ENCODE results near the gene MAML2. TPM values are rescaled to one million over a fixed set of nuclear protein-coding genes. Genes with fewer than 3 reads are reported as not detected.

The MAML2 gene
- total RNA-seq, 1 donor from 2014 or later: 11.9 TPM

DNA sequence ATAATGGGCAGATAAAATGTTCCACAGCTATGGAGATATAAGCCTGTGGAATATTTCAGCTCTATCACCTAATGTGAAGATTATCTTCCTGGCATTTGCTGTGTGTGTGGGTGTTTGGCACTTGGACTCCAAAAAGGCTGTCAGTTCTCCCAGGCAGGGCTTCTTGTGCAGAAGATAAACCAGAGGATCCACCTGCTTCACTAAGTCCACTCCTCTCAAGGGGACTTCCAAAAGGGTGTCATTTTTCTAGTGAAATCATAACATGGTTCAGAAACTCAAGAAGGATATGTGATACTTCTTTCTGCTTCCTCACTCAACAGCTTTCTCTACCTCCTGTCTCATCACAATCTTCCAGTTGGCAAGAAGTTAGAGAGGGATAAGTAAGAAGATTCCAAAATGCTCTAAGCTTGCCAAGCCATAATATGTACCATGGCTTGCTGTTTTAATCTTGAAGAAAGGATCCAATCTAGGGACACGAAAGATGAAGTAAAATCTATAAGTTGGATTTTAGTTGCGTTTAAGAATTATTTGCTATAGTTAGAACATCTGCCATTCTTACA is 212.9 kb downstream of the MAML2 start:
- Mint-ChIP-seq H3K9me3 (peaks cover 11% of the 10 kb centered on the region), H3K4me3 (no peak overlapping the region), H3K4me1 (peaks cover 33% of the 10 kb centered on the region), H3K27me3 (no peaks in the 10 kb centered on the region), H3K36me3 (ENCODE audit: low read depth) (peaks cover 31% of the 10 kb centered on the region), H3K27ac (peak overlapping the region; percentile 78)
- intact Hi-C loops (cut with micrococcal nuclease): no loop called here
- DNase-seq: no peak

DNA sequence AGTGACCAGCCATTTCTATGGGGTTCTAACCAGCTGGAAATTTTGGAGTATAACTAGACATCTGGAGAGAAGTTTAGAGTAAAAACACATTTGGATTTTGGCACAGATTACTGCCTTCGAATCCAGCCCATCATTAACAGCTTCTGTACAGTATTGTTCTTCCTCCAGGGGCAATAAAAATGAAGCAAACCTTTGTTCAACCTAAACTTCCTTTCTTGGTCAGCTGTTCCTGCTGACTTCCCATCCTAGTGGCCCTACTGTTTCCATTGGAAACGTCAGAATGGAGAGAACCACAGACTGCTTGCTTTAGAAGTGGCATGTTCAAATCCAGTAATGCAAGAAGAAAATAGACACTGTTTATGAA is 215.4 kb downstream of the MAML2 start:
- H3K27ac Mint-ChIP-seq: peak overlapping the region; percentile 22
- intact Hi-C loops (cut with micrococcal nuclease): no loop called here
- H3K4me1 Mint-ChIP-seq: peaks cover 35% of the 10 kb centered on the region
- no peak for DNase-seq
- peaks cover 11% of the 10 kb centered on the region for H3K9me3 Mint-ChIP-seq
- peaks cover 28% of the 10 kb centered on the region for H3K36me3 Mint-ChIP-seq (ENCODE audit: low read depth)
- no peak overlapping the region for H3K4me3 Mint-ChIP-seq
- no peaks in the 10 kb centered on the region for H3K27me3 Mint-ChIP-seq

DNA sequence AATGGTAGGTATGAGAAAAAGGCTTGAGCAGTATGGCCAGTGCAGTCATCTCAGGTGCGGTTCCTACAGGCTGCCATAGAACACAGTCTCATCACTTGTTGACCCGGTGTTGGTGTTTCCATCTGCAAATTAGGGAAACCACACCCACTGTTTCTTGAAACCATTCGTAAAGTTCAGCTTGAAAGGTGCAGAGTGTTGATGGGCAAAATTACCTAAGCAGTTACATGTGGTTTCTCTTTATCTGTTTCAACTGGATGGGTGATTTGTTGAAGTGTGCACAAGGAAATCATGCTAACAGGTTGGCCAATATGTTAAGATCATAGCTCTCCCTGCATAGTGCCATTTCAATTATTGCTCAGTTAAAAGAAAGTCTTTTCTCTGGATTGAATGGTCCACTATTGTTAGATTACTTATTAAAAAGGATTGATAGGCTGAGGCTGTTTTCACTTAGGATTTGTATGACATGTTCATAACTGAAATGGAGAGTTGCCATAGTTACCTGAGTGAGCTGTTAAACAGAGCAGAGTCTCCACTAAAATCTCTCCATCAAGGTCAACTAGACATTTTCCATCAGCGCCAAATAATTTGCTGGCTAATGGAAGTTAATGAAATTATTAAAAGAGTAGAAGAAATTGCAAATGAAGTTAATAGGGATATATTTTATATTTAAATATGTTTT is 215.9 kb downstream of the MAML2 start:
- no peak overlapping the region for H3K4me3 Mint-ChIP-seq
- DNase-seq: no peak

DNA sequence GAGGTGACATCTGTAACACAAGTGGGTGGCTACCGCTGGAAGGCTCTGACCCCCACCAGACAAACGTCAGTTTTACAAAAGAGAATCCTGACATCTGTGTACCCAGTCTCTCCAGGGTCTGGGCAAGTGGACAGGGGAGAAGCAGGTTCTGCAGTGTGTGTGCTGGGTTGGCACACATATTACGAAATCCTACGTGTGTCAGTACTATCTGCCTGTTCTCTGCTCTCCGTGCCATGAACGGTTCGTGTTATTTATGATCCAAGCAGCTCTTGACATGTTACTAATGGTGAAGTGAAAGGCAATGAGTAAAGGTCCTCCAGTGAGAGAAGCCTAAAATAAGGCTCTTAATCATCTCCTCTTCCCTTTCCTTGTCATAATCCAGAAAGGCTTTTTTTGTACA is 217.6 kb downstream of the MAML2 start:
- H3K9me3 Mint-ChIP-seq: peaks cover 11% of the 10 kb centered on the region
- H3K27ac Mint-ChIP-seq: no peak overlapping the region
- H3K36me3 Mint-ChIP-seq (ENCODE audit: low read depth): peaks cover 26% of the 10 kb centered on the region
- intact Hi-C loops (cut with micrococcal nuclease): no loop called here
- peaks cover 28% of the 10 kb centered on the region for H3K4me1 Mint-ChIP-seq
- no peak overlapping the region for H3K4me3 Mint-ChIP-seq
- H3K27me3 Mint-ChIP-seq: no peaks in the 10 kb centered on the region
- DNase-seq: no peak

More for the DNA sequence above, 215.9 kb downstream of the MAML2 start:
- intact Hi-C loops (cut with micrococcal nuclease): no loop called here
- no peaks in the 10 kb centered on the region for H3K27me3 Mint-ChIP-seq
- H3K9me3 Mint-ChIP-seq: peaks cover 11% of the 10 kb centered on the region
- H3K36me3 Mint-ChIP-seq (ENCODE audit: low read depth): peaks cover 28% of the 10 kb centered on the region
- H3K4me1 Mint-ChIP-seq: peaks cover 31% of the 10 kb centered on the region
- H3K27ac Mint-ChIP-seq: no peak overlapping the region

DNA sequence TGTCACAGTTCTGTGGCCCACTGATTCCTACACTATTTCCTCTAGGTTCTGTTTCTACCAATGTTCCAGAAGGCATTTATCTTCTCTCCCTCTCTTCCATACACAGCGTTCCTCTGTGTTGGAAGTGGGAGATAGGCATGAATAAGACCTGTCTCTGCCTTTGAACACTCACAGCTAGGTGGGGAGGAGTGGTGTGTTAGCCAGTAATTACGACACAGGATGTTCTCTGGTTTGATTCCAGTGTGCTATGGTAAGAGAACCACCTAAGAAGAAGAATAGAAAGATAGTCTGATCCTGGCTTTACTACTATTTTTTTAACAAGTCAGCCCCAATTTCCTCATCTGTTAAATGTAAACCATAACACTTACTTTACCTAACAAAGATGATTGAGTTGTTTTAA is 218.8 kb downstream of the MAML2 start:
- intact Hi-C loops (cut with micrococcal nuclease): no loop called here
- H3K27ac Mint-ChIP-seq: no peak overlapping the region
- peaks cover 20% of the 10 kb centered on the region for H3K36me3 Mint-ChIP-seq (ENCODE audit: low read depth)
- no peaks in the 10 kb centered on the region for H3K27me3 Mint-ChIP-seq
- peaks cover 20% of the 10 kb centered on the region for H3K4me1 Mint-ChIP-seq
- H3K4me3 Mint-ChIP-seq: no peak overlapping the region
- no peak for DNase-seq
- peaks cover 11% of the 10 kb centered on the region for H3K9me3 Mint-ChIP-seq

DNA sequence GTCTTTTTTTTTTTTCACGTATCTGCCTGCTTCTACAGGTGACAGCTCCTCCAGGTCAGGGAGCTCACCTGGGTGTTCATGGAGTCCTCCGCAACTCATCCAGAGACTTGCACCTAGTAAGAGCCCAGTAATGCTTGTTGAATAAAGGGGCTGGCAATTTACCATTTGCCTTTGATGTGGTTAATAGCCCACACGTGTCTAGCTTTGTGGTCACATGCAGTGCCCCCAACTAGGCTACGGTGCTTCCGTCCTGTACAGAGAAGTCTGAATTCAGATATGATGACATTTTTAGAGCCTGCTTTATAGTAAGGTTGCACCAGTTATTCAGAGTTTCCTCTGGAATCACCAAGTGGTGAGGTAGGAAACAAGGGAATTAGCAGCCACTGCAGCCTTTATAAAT is 219.7 kb downstream of the MAML2 start:
- H3K27me3 Mint-ChIP-seq: no peaks in the 10 kb centered on the region
- H3K36me3 Mint-ChIP-seq (ENCODE audit: low read depth): peaks cover 14% of the 10 kb centered on the region
- no peak for DNase-seq
- no peak overlapping the region for H3K4me3 Mint-ChIP-seq
- H3K4me1 Mint-ChIP-seq: peaks cover 19% of the 10 kb centered on the region
- intact Hi-C loops (cut with micrococcal nuclease): no loop called here
- peaks cover 4% of the 10 kb centered on the region for H3K9me3 Mint-ChIP-seq
- no peak overlapping the region for H3K27ac Mint-ChIP-seq

DNA sequence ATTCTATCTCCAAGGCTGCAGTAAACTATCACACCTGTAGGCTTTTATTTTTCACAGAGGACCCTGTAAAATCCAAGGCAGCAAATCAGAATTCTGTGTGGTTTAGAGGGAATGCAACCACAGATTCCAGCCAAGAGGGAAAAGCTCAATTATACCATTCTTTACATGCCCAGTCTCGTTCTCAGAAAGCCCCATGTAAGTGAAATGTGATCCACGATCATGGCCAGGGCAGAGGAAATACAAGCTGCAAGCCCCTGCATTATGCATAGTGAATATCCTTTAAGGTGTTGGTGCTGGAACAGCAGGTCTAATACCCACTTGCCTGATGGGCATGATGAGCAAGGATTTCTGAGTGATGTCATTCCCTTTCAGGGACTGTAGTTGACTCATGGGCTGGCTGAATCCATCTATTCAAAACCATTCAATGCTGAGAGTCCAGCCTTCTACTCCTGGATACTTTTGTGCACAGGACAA is 220.4 kb downstream of the MAML2 start:
- peaks cover 18% of the 10 kb centered on the region for H3K4me1 Mint-ChIP-seq
- no peak overlapping the region for H3K27ac Mint-ChIP-seq
- peaks cover 14% of the 10 kb centered on the region for H3K36me3 Mint-ChIP-seq (ENCODE audit: low read depth)
- H3K4me3 Mint-ChIP-seq: no peak overlapping the region
- intact Hi-C loops (cut with micrococcal nuclease): no loop called here
- DNase-seq: no peak
- H3K27me3 Mint-ChIP-seq: no peaks in the 10 kb centered on the region
- H3K9me3 Mint-ChIP-seq: peaks cover 4% of the 10 kb centered on the region

DNA sequence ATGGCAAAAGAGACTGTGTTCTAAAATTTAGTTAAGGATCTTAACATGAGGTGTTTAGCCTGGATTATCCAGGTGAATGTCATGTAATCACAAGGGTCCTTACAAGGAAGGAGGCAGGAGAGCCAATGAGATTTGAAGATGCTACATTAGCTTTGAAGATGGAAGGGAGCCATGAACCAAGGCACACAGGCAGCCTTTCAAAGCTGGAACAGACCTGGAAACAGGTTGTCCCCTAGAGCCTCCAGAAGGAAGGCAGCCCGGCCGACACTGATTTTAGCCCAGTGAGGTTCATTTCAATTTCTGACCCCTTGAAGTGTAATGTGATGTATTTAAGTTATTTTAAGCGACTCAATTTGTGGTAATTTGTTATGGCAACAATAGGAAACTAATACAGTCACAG is 223.8 kb downstream of the MAML2 start:
- peaks cover 15% of the 10 kb centered on the region for H3K36me3 Mint-ChIP-seq (ENCODE audit: low read depth)
- peaks cover 6% of the 10 kb centered on the region for H3K9me3 Mint-ChIP-seq
- H3K4me1 Mint-ChIP-seq: peaks cover 7% of the 10 kb centered on the region
- intact Hi-C loops (cut with micrococcal nuclease): no loop called here
- DNase-seq: no peak
- no peak overlapping the region for H3K4me3 Mint-ChIP-seq
- H3K27ac Mint-ChIP-seq: no peak overlapping the region
- H3K27me3 Mint-ChIP-seq: no peaks in the 10 kb centered on the region

DNA sequence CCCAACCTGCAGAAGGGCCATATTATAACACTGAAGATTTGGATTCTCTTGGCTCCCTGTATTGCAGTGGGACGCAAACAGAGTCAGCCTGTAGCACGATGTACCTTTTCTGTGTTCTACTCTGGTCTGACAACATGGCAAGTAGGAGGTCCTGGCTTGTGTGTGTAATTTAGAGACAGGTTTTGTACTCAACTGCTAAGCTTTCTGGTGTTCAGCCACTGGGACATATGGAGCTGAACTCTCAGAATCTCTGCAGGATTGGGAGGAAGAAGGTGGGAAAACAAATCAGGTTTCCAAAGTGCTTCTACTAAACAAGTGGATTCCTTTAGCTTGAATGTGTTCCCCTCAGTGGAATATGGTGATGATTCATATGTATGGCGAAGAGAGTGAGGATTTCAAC is 226.6 kb downstream of the MAML2 start:
- H3K4me3 Mint-ChIP-seq: no peak overlapping the region
- intact Hi-C loops (cut with micrococcal nuclease): no loop called here
- DNase-seq: no peak
- no peak overlapping the region for H3K27ac Mint-ChIP-seq
- H3K4me1 Mint-ChIP-seq: peaks cover 17% of the 10 kb centered on the region
- peaks cover 17% of the 10 kb centered on the region for H3K36me3 Mint-ChIP-seq (ENCODE audit: low read depth)
- H3K9me3 Mint-ChIP-seq: peaks cover 6% of the 10 kb centered on the region
- no peaks in the 10 kb centered on the region for H3K27me3 Mint-ChIP-seq

DNA sequence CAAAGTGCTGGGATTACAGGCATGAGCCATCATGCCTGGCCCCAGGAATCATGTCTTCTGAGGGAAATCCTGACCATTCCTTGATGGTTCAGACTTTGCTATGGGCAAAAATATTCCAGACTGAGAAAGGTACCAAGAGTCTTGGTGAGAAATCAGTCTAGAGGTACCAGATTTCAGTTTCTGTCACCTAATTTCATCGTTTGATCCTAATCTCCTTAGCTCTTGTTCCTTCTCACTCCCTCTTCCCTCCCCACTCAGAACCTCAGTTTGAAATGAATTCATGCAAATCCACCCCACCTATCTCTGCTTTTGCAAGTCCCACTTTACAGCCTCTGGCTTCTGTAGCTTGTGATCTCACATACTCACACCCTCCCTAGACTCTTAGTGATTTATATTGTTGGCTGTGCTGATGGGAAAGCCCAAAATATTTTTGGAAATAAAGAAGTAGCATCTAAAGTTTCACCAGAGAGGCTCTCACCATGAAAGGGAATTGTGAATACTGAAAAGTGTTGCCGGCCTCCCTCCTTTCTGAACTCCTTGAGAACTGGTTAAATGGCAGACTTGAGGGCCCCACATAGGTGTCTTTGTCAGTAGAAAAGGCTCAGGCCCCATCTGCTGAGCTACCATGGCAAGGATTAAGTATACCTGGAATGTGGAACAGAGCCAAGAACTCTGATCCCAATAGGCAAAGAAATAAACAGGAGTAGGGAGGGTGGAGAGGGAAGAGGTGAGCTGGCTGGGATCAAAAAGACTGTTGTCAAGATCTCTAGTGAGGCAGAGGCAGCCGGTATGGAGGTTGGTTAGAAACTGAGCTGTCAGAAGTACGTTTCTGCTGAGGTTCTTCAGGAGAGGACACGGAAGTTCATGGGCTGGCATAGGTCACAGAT is 228.6 kb downstream of the MAML2 start:
- Mint-ChIP-seq H3K4me3 (no peak overlapping the region), H3K4me1 (peaks cover 21% of the 10 kb centered on the region)
- intact Hi-C loops (cut with micrococcal nuclease): loop anchor here (5.0 kb wide), 1 partner anchor 37 kb away; no protein-coding TSS in a partner anchor

DNA sequence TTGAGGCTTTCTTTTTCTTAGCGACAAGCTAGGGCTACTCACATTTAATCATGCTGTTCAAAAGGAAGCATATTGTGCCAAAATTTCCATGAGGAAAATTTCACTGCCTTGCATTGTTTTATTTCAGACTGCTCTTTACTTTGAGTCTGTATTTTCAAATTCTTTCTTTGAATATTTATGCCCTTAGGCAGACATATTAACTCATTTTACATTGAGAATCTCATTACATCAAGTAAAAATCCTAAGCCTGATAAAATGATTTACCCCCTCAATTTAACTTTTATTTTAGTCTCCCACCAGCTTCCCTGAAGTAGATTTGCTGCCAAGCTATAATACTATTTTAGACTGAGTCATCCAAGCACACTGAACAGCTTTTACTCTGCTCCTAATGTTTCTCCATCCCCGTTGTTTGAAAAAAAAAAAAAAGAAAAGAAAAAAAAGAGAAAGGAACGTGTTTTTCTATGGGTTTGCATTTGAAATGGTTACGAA is 229.8 kb downstream of the MAML2 start:
- no peak for DNase-seq
- Mint-ChIP-seq H3K4me1 (peaks cover 21% of the 10 kb centered on the region), H3K9me3 (peaks cover 6% of the 10 kb centered on the region), H3K4me3 (no peak overlapping the region), H3K27ac (no peak overlapping the region), H3K27me3 (no peaks in the 10 kb centered on the region), H3K36me3 (ENCODE audit: low read depth) (peaks cover 17% of the 10 kb centered on the region)
- intact Hi-C loops (cut with micrococcal nuclease): loop anchor here (2.0 to 5.0 kb wide), 2 partner anchors 36 to 76 kb away; no protein-coding TSS in a partner anchor

More for the DNA sequence above, 228.6 kb downstream of the MAML2 start:
- Mint-ChIP-seq H3K9me3 (peaks cover 6% of the 10 kb centered on the region), H3K36me3 (ENCODE audit: low read depth) (peaks cover 17% of the 10 kb centered on the region), H3K27ac (peak overlapping the region; percentile 68), H3K27me3 (no peaks in the 10 kb centered on the region)
- DNase-seq: no peak

DNA sequence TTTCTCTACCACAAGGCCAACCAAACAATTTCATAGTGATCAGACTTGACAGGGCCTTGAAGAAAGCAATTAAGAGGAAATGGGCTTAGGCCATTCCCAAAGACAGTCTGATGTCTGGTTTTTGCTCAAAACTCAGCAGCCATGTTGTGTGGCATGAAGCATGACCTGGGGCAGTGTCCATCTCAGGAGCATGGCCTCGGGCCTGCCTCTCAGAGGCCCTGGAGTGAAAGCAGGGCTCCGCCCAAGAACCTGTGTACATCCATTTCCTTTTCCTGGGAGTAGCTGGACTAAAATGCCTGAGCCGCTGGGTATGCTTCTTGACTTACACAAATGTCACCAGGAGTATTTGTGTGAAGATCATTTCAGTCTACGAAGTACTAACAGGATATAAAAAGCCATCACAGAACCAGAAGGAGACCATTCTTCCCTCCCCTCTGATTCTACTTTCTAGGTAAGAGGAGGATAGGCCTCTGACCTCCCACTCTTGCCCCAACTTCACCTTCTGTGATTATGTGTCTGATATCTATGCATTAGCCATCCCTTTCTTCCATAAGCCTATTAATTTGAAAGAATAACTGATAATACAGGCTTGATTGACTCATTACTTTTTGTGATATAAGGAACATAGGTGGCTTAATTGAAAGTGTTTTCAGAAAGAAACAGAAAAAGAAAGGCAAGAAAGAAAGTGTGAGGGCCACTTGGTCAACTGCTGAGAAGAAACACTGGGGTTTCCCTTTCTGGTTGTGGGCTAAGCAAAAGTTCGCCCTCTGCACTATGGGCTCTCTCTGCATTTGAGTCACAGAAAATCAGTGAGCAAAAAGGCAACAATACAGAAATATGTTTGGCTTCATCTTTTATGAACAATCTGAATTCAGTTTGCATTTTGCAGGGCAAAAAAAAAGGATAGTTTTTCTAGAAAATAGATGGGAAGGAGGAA is 230.5 kb downstream of the MAML2 start:
- intact Hi-C loops (cut with micrococcal nuclease): loop anchor here (2.0 to 5.0 kb wide), 2 partner anchors 35 to 76 kb away; no protein-coding TSS in a partner anchor
- H3K27ac Mint-ChIP-seq: peak overlapping the region; percentile 74
- DNase-seq: peak; percentile 65
- H3K27me3 Mint-ChIP-seq: no peaks in the 10 kb centered on the region
- peaks cover 21% of the 10 kb centered on the region for H3K4me1 Mint-ChIP-seq
- peak overlapping the region; percentile 28 for H3K4me3 Mint-ChIP-seq
- H3K9me3 Mint-ChIP-seq: peaks cover 6% of the 10 kb centered on the region
- H3K36me3 Mint-ChIP-seq (ENCODE audit: low read depth): peaks cover 17% of the 10 kb centered on the region

DNA sequence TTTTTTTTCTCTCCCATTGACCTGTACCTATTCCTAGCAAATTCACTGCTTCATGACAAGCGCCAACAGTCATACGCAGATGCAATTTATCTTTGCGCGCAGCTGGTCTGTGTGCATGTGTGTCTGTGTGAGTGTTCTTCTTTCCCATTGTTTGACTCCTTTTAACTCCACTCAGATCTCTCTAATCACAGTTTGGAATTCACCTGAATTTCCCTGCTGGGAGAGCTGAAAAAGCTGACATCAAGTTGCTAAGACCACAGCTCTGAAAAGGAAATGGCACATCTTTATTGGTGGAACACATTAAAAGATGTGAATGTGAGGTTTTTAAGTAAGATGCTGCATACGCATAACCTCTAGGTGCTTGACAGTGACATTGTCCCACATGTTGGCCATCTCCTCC is 231.7 kb downstream of the MAML2 start:
- Mint-ChIP-seq H3K36me3 (ENCODE audit: low read depth) (peaks cover 13% of the 10 kb centered on the region), H3K27ac (no peak overlapping the region), H3K4me3 (no peak overlapping the region), H3K4me1 (peaks cover 25% of the 10 kb centered on the region), H3K9me3 (no peaks in the 10 kb centered on the region), H3K27me3 (no peaks in the 10 kb centered on the region)
- intact Hi-C loops (cut with micrococcal nuclease): loop anchor here (5.0 kb wide), 1 partner anchor 34 kb away; no protein-coding TSS in a partner anchor
- no peak for DNase-seq
